ENCODE measurements around the gene AFG3L2. TPM values are rescaled to one million over a fixed set of nuclear protein-coding genes. Genes with fewer than 3 reads are reported as not detected.

The AFG3L2 gene
- total RNA-seq, 4 donors from 2014 or later: 18.5 to 53.1 (median 33.7) TPM

DNA sequence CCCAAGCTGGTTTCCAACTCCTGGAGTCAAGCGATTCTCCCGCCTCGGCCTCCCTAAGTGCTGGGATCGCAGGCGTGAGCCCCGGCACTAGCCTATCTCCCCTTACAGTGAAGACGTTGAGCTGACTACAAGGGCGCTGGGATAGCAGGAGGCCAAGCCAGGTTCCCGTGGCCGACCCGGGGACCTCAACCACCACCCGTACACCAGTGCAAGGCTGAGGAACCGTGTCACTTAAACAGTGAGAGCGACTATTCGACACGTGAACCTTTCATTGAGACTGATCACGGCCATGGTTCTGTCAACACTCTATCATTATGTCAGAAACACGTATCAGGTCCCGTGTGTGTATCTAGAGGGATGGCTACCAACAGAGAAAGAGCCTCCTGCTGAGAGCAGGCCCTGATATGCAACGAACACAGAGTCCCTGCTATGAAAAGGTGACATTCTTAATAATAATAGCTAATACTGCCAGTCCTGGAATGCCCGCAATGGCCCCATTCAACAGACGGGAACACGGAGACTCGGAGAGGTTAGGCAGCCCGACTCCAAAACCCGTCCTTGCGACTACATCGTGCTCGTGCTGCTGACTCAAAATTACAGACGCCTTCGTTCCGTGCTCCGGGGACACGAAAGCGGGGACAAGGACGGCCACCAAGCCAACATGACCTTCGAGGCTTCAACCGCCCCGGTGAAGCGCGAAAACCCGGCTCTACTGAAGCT, 833 bp downstream of the AFG3L2 start:
- Histone ChIP-seq H3K36me3 (no peaks in the 10 kb centered on the region), H3K27ac (peak overlapping the region; percentile 91 to 99), H3K27me3 (no peaks in the 10 kb centered on the region), H3K9me3 (no peaks in the 10 kb centered on the region), H3K4me1 (no peaks in the 10 kb centered on the region), H3K4me3 (peak overlapping the region; percentile 60 to 84)
- TF ChIP-seq, protein P1, sequence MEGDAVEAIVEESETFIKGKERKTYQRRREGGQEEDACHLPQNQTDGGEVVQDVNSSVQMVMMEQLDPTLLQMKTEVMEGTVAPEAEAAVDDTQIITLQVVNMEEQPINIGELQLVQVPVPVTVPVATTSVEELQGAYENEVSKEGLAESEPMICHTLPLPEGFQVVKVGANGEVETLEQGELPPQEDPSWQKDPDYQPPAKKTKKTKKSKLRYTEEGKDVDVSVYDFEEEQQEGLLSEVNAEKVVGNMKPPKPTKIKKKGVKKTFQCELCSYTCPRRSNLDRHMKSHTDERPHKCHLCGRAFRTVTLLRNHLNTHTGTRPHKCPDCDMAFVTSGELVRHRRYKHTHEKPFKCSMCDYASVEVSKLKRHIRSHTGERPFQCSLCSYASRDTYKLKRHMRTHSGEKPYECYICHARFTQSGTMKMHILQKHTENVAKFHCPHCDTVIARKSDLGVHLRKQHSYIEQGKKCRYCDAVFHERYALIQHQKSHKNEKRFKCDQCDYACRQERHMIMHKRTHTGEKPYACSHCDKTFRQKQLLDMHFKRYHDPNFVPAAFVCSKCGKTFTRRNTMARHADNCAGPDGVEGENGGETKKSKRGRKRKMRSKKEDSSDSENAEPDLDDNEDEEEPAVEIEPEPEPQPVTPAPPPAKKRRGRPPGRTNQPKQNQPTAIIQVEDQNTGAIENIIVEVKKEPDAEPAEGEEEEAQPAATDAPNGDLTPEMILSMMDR (IDR thresholded peaks at IDR 0.05): no peak
- TF ChIP-seq POLR2A (IDR thresholded peaks at IDR 0.05): no peak
- intact Hi-C loops (cut with DNase I; ENCODE audit: low total_unique reads): loop anchor here (10.0 kb wide), 1 partner anchor 91 kb away; no protein-coding TSS in a partner anchor
- no peak for DNase-seq

DNA sequence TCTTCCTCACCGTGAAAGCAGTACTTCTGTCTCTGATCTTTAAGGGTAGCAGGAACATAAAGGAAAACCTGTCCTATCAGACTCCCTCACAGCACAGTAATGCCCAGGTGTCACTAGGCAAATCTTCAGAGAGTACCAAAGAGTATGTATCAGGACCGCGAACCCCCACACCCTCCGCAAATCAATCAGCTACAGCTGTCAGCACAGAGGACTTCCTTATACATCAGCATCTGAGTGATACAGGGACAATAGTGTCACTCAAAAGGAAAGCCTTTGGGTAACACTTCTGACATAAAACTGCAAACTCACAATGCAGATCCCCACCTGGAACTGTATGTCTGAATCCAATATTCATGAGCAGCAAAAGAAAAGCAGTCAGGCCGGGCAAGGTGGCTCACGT, 2.6 kb downstream of the AFG3L2 start:
- Histone ChIP-seq H3K4me1 (no peaks in the 10 kb centered on the region), H3K9me3 (no peaks in the 10 kb centered on the region), H3K27ac (no peak overlapping the region), H3K4me3 (no peak overlapping the region), H3K27me3 (no peaks in the 10 kb centered on the region), H3K36me3 (no peaks in the 10 kb centered on the region)
- no peak for TF ChIP-seq POLR2A (IDR thresholded peaks at IDR 0.05)
- TF ChIP-seq, protein P1 (IDR thresholded peaks at IDR 0.05): no peak
- DNase-seq: no peak
- intact Hi-C loops (cut with DNase I; ENCODE audit: low total_unique reads): loop anchor here (10.0 kb wide), 1 partner anchor 90 kb away; no protein-coding TSS in a partner anchor

DNA sequence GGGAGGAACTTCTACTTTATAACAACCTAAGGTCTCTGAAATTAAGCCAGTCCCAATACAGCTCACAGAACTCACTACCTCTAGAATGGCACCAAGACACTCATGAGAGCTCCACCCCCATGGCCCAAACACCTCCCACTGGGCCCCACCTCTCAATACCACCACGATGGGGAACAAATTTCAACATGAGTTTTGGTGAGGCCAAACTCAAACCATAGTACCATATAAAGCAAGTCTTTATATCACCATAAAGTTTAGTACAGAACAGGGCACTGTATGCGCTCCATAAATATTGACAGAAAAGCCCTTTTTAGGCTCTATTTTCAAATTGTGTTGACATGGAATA, 3.3 kb downstream of the AFG3L2 start:
- TF ChIP-seq, protein P1 (IDR thresholded peaks at IDR 0.05): no peak
- TF ChIP-seq POLR2A (IDR thresholded peaks at IDR 0.05): no peak
- no peak for DNase-seq
- H3K27me3 ChIP-seq: no peaks in the 10 kb centered on the region
- no peaks in the 10 kb centered on the region for H3K9me3 ChIP-seq
- H3K4me1 ChIP-seq: no peaks in the 10 kb centered on the region
- intact Hi-C loops (cut with DNase I; ENCODE audit: low total_unique reads): loop anchor here (10.0 kb wide), 1 partner anchor 89 kb away; no protein-coding TSS in a partner anchor
- H3K27ac ChIP-seq: no peak overlapping the region
- H3K36me3 ChIP-seq: no peaks in the 10 kb centered on the region
- H3K4me3 ChIP-seq: no peak overlapping the region

DNA sequence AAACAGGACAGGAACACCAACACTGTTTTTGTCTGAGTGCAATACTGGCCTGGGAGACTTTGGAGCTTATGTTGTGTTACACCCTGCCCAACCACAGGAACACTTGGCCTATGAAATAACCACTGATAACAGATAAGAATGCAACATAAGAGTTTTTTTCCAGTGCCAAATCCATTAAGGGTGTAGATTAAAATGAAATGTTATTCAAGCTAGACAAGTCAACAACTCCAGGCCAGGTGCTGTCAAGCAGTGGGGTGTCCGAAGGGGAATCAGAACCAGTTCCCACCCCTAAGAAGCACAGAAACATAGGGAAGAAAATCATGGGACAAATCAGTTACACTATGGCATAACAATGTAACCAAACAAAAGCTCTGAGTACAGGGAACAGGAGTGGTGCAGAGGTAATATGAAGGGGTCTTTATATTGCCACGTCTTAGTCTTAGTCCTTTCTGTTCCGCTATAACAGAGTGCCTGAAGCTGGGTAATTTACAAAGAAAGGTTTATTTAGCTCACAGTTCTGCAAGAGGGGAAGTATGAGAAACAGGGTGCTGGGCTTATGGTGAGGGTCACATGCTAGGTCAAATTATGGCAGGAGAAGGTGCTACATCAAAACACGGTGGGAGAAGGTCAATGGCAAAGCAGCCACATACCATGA, 3.8 kb downstream of the AFG3L2 start:
- intact Hi-C loops (cut with DNase I; ENCODE audit: low total_unique reads): loop anchor here (10.0 kb wide), 1 partner anchor 88 kb away; no protein-coding TSS in a partner anchor
- no peak overlapping the region for H3K27ac ChIP-seq

More for the DNA sequence above, 3.8 kb downstream of the AFG3L2 start:
- Histone ChIP-seq H3K4me1 (no peaks in the 10 kb centered on the region), H3K9me3 (no peaks in the 10 kb centered on the region), H3K27me3 (no peaks in the 10 kb centered on the region), H3K4me3 (no peak overlapping the region), H3K36me3 (no peaks in the 10 kb centered on the region)
- no peak for DNase-seq
- TF ChIP-seq, protein P1 (IDR thresholded peaks at IDR 0.05): no peak
- TF ChIP-seq POLR2A (IDR thresholded peaks at IDR 0.05): no peak
